Neural cell (in vitro differentiated cells): ENCODE results near the gene SNTG2. TPM values are rescaled to one million over a fixed set of nuclear protein-coding genes. Genes with fewer than 3 reads are reported as not detected.

Experiments
- H2AFZ ChIP-seq: fragments of 200-600, 300-800 bp; sonication (generic), shearing (Covaris generic); 2 replicates; pipeline ENCODE4 v1.6.0; 2014; ENCODE audit warnings: low read depth, mild to moderate bottlenecking, antibody characterized with exemption, low read length, moderate library complexity
- H3F3A ChIP-seq: fragments of 200-600 bp; shearing (Covaris generic); 2 replicates; pipeline ENCODE4 v1.6.1; 2016; ENCODE audit warnings: mild to moderate bottlenecking, moderate library complexity, mixed read lengths, antibody characterized with exemption, low read length; ENCODE audit not compliant: insufficient read depth, poor library complexity, severe bottlenecking
- H3K27ac ChIP-seq: fragments of 200-600, 300-800 bp; sonication (generic), shearing (Covaris generic); 2 replicates; pipeline ENCODE4 v1.5.1; 2014; ENCODE audit warnings: mild to moderate bottlenecking, low read length, moderate library complexity
- H3K27me3 ChIP-seq: fragments of 300-800, 200-600 bp; sonication (generic), shearing (Covaris generic); 2 replicates; pipeline ENCODE4 v1.6.0; 2014; ENCODE audit warnings: mild to moderate bottlenecking, low read depth, low read length, moderate library complexity; ENCODE audit not compliant: insufficient read depth
- H3K36me3 ChIP-seq: fragments of 300-800, 200-600 bp; sonication (generic), shearing (Covaris generic); 2 replicates; pipeline ENCODE4 v1.5.1; 2014; ENCODE audit warnings: mild to moderate bottlenecking, antibody characterized with exemption, low read length, moderate library complexity; ENCODE audit not compliant: insufficient read depth
- H3K4me2 ChIP-seq: fragments of 300-800, 200-600 bp; sonication (generic), shearing (Covaris generic); 2 replicates; pipeline ENCODE4 v1.6.0; 2014; ENCODE audit warnings: mild to moderate bottlenecking, low read length
- H3K4me3 ChIP-seq: fragments of 300-800, 200-600 bp; sonication (generic), shearing (Covaris generic); 2 replicates; pipeline ENCODE4 v1.5.1; 2014; ENCODE audit warnings: mild to moderate bottlenecking, low read length, moderate library complexity
- H3K79me2 ChIP-seq: fragments of 200-600 bp; shearing (Covaris generic); replicated peaks from 2 replicates; pipeline ENCODE4 v1.6.0; 2014; ENCODE audit warnings: mild to moderate bottlenecking, low read length, moderate library complexity; ENCODE audit not compliant: insufficient read depth
- H3K9ac ChIP-seq: fragments of 300-800, 200-600 bp; sonication (generic), shearing (Covaris generic); 2 replicates; pipeline ENCODE4 v1.6.1; 2016; ENCODE audit warnings: mild to moderate bottlenecking, low read length, mixed read lengths
- H3K9me2 ChIP-seq: fragments of 200-600 bp; shearing (Covaris generic); 2 replicates; pipeline ENCODE4 v1.6.1; 2016; ENCODE audit warnings: mild to moderate bottlenecking, low read length, mixed read lengths; ENCODE audit not compliant: insufficient read depth
- H3K9me3 ChIP-seq: fragments of 200-600, 300-800 bp; sonication (generic), shearing (Covaris generic); 2 replicates; pipeline ENCODE4 v1.6.1; 2016; ENCODE audit warnings: mild to moderate bottlenecking, mixed run types, low read length, moderate library complexity, mixed read lengths
- H4K20me1 ChIP-seq: fragments of 200-600 bp; shearing (Covaris generic); 2 replicates; pipeline ENCODE4 v1.6.1; 2016; ENCODE audit warnings: mild to moderate bottlenecking, mixed run types; ENCODE audit not compliant: insufficient read depth
- EP300 ChIP-seq: fragments of 450-650 bp; conservative IDR thresholded peaks from 2 replicates; pipeline ENCODE4 v1.6.1; 2014; ENCODE audit warnings: antibody characterized with exemption, mild to moderate bottlenecking, moderate library complexity; ENCODE audit not compliant: poor library complexity, severe bottlenecking
- EZH2 ChIP-seq: fragments of 200-600, 300-800 bp; shearing (Covaris generic), sonication (generic); IDR thresholded peaks from 2 replicates; pipeline ENCODE4 v1.6.1; 2014; ENCODE audit warnings: antibody characterized with exemption, low read length, borderline replicate concordance, mild to moderate bottlenecking; ENCODE audit not compliant: insufficient read depth, poor library complexity, severe bottlenecking
- MXI1 ChIP-seq: fragments of 450-650 bp; conservative IDR thresholded peaks from 2 replicates; pipeline ENCODE4 v1.6.1; 2014; ENCODE audit warnings: antibody characterized with exemption, mild to moderate bottlenecking; ENCODE audit not compliant: poor library complexity, severe bottlenecking
- POLR2AphosphoS5 ChIP-seq: IDR thresholded peaks from 2 replicates; pipeline ENCODE4 v1.6.1; 2012
- RAD21 ChIP-seq: fragments of 450-650 bp; conservative IDR thresholded peaks from 2 replicates; pipeline ENCODE4 v1.6.1; 2014; ENCODE audit warnings: antibody characterized with exemption, mild to moderate bottlenecking, moderate library complexity
- SMC3 ChIP-seq: fragments of 450-650 bp; conservative IDR thresholded peaks from 2 replicates; pipeline ENCODE4 v1.6.1; 2014; ENCODE audit warnings: antibody characterized with exemption, mild to moderate bottlenecking, moderate library complexity; ENCODE audit not compliant: poor library complexity
- TAF1 ChIP-seq: IDR thresholded peaks from 2 replicates; pipeline ENCODE4 v1.6.1; 2012; ENCODE audit warnings: low read depth
- polyA plus RNA-seq: library from polyadenylated mRNA; depleted of rRNA; stranded (reverse); fragments of >200 nt; gene quantifications from 2 replicates; pipeline ENCODE4 v1.2.3, GENCODE V29; 2014
- TF ChIP-seq, protein P1 (sequence below): IDR thresholded peaks from 2 replicates; pipeline ENCODE4 v1.6.1; 2012; ENCODE audit warnings: borderline replicate concordance
- TF ChIP-seq, protein P2 (sequence below): fragments of 450-650 bp; IDR thresholded peaks from 2 replicates; pipeline ENCODE4 v1.5.1; 2014; ENCODE audit warnings: antibody characterized with exemption, mild to moderate bottlenecking, moderate library complexity; ENCODE audit not compliant: poor library complexity, severe bottlenecking

The SNTG2 gene
- polyA plus RNA-seq, 1 donor from 2014 or later: not detected

DNA sequence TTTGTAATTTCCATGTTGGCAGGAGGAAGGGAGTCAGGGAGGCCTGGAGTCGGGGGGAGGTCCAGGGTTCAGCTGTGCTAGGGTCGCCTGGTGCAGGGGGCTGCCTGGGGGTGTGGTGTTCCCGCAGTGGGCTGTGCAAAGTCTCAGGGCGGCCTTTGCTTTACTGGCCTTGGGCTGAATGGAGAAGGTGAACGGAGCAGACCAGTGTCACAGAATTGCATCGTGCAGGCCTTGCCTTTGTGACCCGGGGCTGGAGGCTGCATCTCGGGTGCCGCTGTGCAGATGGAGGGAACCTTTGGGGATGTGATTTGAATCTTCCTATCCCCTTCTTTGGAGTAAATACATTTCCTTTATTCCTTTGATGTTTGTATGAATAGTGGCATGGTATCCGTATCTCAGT is 8.8 kb downstream of the SNTG2 start:
- Histone ChIP-seq H3K9ac (no peak overlapping the region), H3K4me3 (no peak overlapping the region), H3K36me3 (no peaks in the 10 kb centered on the region), H2AFZ (no peak overlapping the region), H3K4me2 (no peak overlapping the region), H3K79me2 (no peaks in the 10 kb centered on the region), H3K27ac (no peak overlapping the region), H3K9me2 (no peaks in the 10 kb centered on the region), H4K20me1 (no peaks in the 10 kb centered on the region), H3F3A (no peaks in the 10 kb centered on the region), H3K27me3 (no peaks in the 10 kb centered on the region), H3K9me3 (no peaks in the 10 kb centered on the region)
- TF ChIP-seq SMC3: no peak
- TF ChIP-seq, protein P1, sequence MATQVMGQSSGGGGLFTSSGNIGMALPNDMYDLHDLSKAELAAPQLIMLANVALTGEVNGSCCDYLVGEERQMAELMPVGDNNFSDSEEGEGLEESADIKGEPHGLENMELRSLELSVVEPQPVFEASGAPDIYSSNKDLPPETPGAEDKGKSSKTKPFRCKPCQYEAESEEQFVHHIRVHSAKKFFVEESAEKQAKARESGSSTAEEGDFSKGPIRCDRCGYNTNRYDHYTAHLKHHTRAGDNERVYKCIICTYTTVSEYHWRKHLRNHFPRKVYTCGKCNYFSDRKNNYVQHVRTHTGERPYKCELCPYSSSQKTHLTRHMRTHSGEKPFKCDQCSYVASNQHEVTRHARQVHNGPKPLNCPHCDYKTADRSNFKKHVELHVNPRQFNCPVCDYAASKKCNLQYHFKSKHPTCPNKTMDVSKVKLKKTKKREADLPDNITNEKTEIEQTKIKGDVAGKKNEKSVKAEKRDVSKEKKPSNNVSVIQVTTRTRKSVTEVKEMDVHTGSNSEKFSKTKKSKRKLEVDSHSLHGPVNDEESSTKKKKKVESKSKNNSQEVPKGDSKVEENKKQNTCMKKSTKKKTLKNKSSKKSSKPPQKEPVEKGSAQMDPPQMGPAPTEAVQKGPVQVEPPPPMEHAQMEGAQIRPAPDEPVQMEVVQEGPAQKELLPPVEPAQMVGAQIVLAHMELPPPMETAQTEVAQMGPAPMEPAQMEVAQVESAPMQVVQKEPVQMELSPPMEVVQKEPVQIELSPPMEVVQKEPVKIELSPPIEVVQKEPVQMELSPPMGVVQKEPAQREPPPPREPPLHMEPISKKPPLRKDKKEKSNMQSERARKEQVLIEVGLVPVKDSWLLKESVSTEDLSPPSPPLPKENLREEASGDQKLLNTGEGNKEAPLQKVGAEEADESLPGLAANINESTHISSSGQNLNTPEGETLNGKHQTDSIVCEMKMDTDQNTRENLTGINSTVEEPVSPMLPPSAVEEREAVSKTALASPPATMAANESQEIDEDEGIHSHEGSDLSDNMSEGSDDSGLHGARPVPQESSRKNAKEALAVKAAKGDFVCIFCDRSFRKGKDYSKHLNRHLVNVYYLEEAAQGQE: no peak
- TF ChIP-seq MXI1: no peak
- no peak for TF ChIP-seq POLR2AphosphoS5
- TF ChIP-seq TAF1: no peak
- TF ChIP-seq RAD21: no peak
- TF ChIP-seq EZH2: no peak
- no peak for TF ChIP-seq EP300
- TF ChIP-seq, protein P2, sequence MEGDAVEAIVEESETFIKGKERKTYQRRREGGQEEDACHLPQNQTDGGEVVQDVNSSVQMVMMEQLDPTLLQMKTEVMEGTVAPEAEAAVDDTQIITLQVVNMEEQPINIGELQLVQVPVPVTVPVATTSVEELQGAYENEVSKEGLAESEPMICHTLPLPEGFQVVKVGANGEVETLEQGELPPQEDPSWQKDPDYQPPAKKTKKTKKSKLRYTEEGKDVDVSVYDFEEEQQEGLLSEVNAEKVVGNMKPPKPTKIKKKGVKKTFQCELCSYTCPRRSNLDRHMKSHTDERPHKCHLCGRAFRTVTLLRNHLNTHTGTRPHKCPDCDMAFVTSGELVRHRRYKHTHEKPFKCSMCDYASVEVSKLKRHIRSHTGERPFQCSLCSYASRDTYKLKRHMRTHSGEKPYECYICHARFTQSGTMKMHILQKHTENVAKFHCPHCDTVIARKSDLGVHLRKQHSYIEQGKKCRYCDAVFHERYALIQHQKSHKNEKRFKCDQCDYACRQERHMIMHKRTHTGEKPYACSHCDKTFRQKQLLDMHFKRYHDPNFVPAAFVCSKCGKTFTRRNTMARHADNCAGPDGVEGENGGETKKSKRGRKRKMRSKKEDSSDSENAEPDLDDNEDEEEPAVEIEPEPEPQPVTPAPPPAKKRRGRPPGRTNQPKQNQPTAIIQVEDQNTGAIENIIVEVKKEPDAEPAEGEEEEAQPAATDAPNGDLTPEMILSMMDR: no peak

DNA sequence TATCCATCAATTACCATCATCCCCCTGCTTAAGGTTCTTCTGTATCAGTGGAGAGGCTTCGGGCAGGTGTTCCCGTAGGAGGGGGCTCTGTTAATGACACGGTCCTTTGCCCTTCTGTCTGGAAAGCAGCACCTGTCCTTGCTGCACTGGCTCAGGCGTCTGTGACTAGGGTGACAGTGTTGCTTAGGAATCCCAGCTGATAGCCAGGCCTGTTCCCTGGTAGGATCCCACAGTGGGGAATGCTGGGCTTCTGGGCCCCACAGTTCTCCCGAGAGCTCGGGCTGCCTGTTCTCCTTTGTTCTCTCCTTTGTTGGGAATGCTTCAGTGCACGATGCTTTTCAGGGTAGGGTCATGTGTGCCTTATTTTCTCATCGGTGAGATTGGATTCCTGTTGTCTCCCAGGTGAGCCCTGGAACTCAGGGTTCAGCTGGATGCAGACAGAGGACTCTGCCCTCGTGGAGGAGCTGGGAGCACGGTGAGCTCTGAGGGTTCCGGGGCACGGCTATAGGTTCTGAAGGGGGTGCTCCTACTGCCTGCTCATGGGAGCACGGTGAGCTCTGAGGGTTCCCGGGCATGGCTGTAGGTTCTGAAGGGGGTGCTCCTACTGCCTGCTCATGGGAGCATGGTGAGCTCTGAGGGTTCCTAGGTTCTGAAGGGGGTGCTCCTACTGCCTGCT is 9.6 kb downstream of the SNTG2 start:
- no peak overlapping the region for H3K4me2 ChIP-seq
- no peak overlapping the region for H3K9ac ChIP-seq
- H3K27ac ChIP-seq: no peak overlapping the region
- no peaks in the 10 kb centered on the region for H3K9me3 ChIP-seq
- no peaks in the 10 kb centered on the region for H3K27me3 ChIP-seq
- H3K4me3 ChIP-seq: no peak overlapping the region
- H2AFZ ChIP-seq: no peak overlapping the region
- H3K79me2 ChIP-seq: no peaks in the 10 kb centered on the region
- no peaks in the 10 kb centered on the region for H3K36me3 ChIP-seq
- H3F3A ChIP-seq: no peaks in the 10 kb centered on the region
- no peak for TF ChIP-seq POLR2AphosphoS5
- no peak for TF ChIP-seq RAD21
- no peak for TF ChIP-seq TAF1
- TF ChIP-seq, protein P1: no peak
- TF ChIP-seq SMC3: no peak
- no peak for TF ChIP-seq EZH2
- no peak for TF ChIP-seq EP300
- TF ChIP-seq MXI1: no peak
- TF ChIP-seq, protein P2: no peak
- H3K9me2 ChIP-seq: no peaks in the 10 kb centered on the region
- no peaks in the 10 kb centered on the region for H4K20me1 ChIP-seq
